Activated T-cell treated with anti-CD3 and anti-CD28 coated beads for 1 hour (primary cell): Measurements from ENCODE around the gene SLC17A6.

Source experiments
- DNase-seq: peaks from one replicate; pipeline ENCODE4 v3.0.0-alpha.2; 2020; ENCODE audit warnings: low read depth

Gene SLC17A6

DNA sequence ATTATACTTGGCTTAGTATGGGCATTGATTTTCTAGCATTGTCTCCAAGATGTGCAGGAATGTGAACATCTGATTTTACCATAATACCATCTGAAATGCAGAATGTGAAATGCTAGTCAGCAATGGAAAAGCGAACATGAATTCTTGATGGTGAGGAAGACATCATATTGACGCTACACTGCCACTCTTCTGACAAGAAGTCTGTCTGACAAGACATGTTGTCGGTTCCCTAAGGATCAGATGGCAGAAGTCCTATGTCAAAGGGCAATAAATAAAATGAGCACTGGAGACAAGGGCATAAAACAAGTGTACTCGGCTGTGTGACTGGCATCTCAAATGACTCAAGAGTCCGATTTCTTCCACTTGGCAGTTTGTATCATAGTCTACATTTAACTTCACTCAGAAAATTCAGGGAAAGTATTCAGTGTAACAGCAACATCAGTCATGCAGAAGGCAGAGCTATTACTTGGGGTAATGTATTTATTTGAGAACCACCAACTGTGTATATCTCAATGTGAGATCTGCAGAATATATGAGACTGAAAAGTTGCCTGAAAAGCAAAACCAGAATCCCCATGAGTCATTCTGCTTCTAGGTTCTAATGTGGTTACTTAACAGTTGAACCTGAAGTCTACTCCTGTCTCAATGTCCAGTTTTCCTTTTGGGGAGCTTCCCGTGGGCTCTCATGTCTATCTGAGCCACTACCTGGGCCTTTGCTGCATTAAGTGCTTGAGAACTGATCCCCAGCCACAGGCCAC, 51.5 kb downstream of the SLC17A6 start:
- no peak for DNase-seq

DNA sequence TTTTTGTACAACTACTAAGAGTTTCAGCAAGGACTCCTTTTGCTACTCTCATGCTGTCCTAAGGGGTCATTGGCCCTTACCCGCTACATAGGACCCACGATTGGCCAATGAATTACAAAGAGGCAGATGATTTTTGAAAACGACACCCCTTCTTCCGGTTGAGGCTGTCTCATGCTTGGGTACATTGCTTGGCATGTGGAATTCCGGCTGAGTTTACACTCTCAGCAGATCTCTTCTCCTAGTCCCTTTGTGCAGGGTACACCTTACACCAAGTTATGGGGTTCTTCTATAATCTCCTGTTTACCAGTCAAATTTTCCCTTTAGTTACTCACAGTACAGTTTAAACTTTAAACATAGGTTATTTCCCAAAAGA, 52.1 kb downstream of the SLC17A6 start:
- DNase-seq, result no peak

DNA sequence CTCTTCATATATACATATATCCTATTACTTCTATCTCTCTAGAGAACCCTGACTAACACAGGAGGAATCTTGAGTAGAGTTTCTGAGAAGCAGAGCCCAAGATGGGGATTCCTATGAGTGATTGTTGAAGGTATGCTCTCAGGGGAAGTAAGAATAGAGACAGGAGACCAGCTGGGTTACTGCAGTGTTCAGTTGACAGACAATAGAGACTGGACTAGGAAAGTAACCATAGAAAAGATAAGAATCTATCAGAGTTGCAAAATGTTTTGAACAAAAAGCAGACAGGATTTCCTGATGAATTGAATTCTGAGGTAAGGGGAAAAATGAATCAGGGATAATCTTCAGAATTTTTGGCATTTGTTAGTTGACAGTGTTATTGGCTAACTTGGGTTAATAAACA, 54.4 kb downstream of the SLC17A6 start:
- no peak for DNase-seq

DNA sequence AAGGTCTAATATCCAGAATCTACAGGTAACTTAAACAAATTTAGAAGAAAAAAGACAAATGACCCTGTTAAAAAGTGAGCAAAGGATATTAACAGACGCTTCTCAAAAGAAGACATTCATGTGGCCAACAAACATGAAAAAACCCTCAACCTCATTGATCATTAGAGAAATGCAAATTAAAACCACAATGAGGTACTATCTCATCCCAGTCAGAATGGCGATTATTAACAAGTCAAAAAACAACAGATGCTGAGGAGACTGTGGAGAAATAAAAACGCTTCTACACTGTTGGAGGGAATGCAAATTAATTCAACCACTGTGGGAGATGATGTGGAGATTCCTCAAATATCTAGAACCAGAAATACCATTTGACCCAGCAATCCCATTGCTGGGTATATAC, 67.2 kb downstream of the SLC17A6 start:
- no peak for DNase-seq

DNA sequence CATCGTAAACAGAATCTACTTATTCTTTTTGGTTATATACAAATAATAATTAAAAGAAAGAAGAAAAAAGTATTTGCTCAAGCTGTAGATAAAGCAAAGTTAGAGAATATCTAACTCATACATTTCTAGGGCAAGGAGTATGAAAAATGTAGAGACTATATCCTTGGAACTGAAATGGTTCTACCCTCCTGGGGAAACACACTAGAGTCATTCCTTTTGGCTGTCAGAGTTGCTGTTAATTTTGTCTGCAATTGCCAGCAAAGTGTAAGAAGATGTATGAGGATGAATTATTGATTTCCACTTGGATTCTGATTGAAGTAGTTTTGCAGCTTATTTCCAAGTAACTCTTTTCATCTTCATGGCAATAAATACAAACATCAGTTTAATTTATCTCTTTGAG, 69.1 kb downstream of the SLC17A6 start:
- no peak for DNase-seq

DNA sequence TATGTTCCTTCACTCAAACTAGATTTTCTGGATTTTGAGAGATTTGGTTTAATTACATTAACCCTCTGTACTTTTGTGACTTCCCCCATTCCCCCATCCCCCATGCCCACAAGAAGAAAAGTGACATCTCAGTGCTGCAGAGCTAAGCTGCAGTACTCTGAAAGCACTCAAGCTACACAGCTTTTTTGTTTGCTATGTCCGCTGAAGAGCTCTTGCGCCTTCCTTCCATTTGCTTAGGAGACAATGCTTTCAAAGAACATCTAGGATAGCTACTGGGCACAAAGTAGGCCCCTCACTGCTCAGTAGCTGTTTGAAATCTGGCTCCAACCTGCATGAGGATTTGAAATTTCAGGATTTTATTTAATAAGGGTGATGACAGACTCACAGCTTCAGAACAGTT, 69.7 kb downstream of the SLC17A6 start:
- DNase-seq, result no peak

DNA sequence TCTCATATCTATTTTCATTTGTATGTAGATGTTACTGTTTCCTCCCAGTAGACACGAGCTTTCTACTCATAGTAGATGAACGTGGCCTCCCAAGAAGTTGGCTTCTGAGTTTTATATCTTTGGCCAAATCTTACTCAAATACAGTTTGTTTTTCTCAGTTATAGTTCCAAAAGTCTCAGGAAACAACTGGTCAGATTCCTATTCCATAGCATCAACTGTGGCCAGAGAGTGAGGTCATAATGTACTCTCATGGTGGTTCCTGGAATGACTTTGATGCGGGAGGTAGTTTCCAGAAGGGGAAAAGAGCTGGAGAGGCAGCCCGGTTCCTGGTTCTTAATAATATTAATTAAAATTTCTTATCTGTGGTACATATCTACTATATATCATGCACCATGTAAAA, 77.3 kb downstream of the SLC17A6 start:
- DNase-seq, result no peak

DNA sequence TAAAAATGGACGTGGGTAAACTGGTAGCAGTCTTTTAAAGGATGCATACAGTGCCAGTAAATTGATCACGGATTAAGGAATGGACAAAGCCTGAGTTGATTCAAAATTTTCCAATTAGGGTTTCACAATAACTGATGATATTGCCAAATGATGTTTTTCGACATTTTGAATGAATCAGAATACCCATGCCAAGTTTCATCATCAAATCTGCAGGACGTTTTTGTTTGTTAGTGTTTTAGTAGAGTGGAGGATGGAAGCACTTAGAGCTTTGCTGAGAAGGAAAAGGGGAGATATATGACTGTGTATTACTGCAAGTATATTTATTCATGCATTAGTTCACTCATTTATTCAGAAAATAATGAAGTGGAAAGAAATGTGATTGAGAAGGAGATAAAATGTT, 78.3 kb downstream of the SLC17A6 start:
- no peak for DNase-seq

DNA sequence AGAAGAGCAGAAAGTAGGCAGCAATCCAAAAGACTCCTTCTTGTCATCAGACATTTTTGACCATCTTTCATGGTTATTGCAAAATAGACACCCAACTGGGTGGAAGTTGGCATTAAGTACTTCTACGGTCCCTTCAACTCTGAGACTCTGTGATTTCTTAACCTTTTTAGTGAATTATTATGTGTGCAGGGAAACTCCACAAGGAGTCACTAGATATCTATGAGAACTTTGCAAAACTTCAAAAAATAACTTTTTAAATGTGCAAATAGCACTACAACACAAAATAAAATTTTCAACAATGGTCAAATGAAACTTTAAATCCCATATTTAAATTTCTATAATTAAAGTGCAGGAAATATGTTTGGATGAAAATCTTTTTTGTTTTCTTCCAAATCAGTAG, 88.7 kb downstream of the SLC17A6 start:
- no peak for DNase-seq
